ENCODE data around the gene MYOD1.

MYOD1 gene

GRCh38 chr11:17751558-17751957, 32.2 kb downstream of the MYOD1 start:
- DNase-seq, result no peak

GRCh38 chr11:17752144-17752543, 32.8 kb downstream of the MYOD1 start:
- DNase-seq, result no peak

GRCh38 chr11:17753153-17753552, 33.8 kb downstream of the MYOD1 start:
- no peak for DNase-seq

GRCh38 chr11:17753641-17754040, 34.3 kb downstream of the MYOD1 start:
- DNase-seq, result no peak

- no peak for DNase-seq
Observed at GRCh38 chr11:17755891-17756290, 36.5 kb downstream of the MYOD1 start.

GRCh38 chr11:17760102-17761029, 41.0 kb downstream of the MYOD1 start:
- no peak for DNase-seq

- DNase-seq, result no peak
Observed at GRCh38 chr11:17762309-17762974, 43.1 kb downstream of the MYOD1 start.

- no peak for DNase-seq
Observed at GRCh38 chr11:17763244-17763643, 43.9 kb downstream of the MYOD1 start.

- no peak for DNase-seq
Observed at GRCh38 chr11:17763703-17764102, 44.3 kb downstream of the MYOD1 start.

GRCh38 chr11:17764446-17765218, 45.3 kb downstream of the MYOD1 start:
- DNase-seq, result no peak

- DNase-seq, result no peak
Observed at GRCh38 chr11:17765356-17766072, 46.1 kb downstream of the MYOD1 start.

- no peak for DNase-seq
Observed at GRCh38 chr11:17766073-17766359, 46.6 kb downstream of the MYOD1 start.

- no peak for DNase-seq
Observed at GRCh38 chr11:17766590-17766989, 47.2 kb downstream of the MYOD1 start.

GRCh38 chr11:17767301-17767885, 48.0 kb downstream of the MYOD1 start:
- no peak for DNase-seq

GRCh38 chr11:17767914-17768313, 48.5 kb downstream of the MYOD1 start:
- no peak for DNase-seq

GRCh38 chr11:17768547-17768946, 49.2 kb downstream of the MYOD1 start:
- no peak for DNase-seq

GRCh38 chr11:17769218-17769617, 49.8 kb downstream of the MYOD1 start:
- DNase-seq, result no peak

GRCh38 chr11:17770048-17770652, 50.8 kb downstream of the MYOD1 start:
- no peak for DNase-seq

GRCh38 chr11:17770917-17771316, 51.5 kb downstream of the MYOD1 start:
- no peak for DNase-seq

GRCh38 chr11:17771415-17771814, 52.0 kb downstream of the MYOD1 start:
- no peak for DNase-seq
